T follicular helper cell (primary cell): ENCODE data around the gene GNG2.

ENCODE experiments used
- DNase-seq: peaks from one replicate; pipeline ENCODE4 v3.0.0-alpha.2; 2020; ENCODE audit warnings: low read depth
- total RNA-seq, 2 experiments: gene quantifications; one replicate each; lab custom pipeline; 2026; lab: John Stamatoyannopoulos, UW

The GNG2 gene
- 123 to 151 reads per million in 2 experiments for total RNA-seq

- DNase-seq: peak; percentile 75
Measured at GRCh38 chr14:51860164-51860824, at the start of gene GNG2. Gene GNG2, plus strand, starts transcription at chr14:51860612. Its CDS starts 90,067 bp downstream, at chr14:51950679.

- no peak for DNase-seq
Measured at GRCh38 chr14:51811706-51812105, 48.7 kb upstream of the GNG2 start.

- DNase-seq: no peak
Measured at GRCh38 chr14:51816031-51816430, 44.4 kb upstream of the GNG2 start.

- DNase-seq: no peak
Measured at GRCh38 chr14:51817326-51817725, 43.1 kb upstream of the GNG2 start.

- no peak for DNase-seq
Measured at GRCh38 chr14:51818748-51819380, 41.5 kb upstream of the GNG2 start.

GRCh38 chr14:51821822-51822221 is 38.6 kb upstream of the GNG2 start:
- DNase-seq: no peak

- DNase-seq: no peak
Measured at GRCh38 chr14:51822499-51822898, 37.9 kb upstream of the GNG2 start.

DNA sequence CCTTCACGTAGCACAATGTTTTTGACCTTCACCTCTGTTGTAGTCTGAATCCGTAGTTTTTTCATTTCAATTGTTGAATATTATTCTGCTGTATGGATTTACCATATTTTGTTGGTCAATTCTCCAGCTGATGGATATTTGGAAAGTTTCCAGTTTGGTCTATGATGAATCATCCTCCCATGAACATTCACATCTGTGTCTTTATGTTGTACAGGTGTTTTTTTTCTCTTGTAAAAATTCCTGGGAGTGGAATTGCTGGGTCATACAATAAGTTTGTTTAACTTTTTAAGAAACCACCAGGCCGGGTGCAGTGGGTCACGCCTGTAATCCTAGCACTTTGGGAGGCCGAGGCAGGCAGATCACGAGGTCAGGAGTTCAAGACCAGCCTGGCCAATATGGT is 36.7 kb upstream of the GNG2 start:
- DNase-seq: no peak

- DNase-seq: no peak
Measured at GRCh38 chr14:51824191-51824590, 36.2 kb upstream of the GNG2 start.

GRCh38 chr14:51825926-51826325 is 34.5 kb upstream of the GNG2 start:
- no peak for DNase-seq

- DNase-seq: peak; percentile 25
Measured at GRCh38 chr14:51828017-51828797, 32.2 kb upstream of the GNG2 start.

DNA sequence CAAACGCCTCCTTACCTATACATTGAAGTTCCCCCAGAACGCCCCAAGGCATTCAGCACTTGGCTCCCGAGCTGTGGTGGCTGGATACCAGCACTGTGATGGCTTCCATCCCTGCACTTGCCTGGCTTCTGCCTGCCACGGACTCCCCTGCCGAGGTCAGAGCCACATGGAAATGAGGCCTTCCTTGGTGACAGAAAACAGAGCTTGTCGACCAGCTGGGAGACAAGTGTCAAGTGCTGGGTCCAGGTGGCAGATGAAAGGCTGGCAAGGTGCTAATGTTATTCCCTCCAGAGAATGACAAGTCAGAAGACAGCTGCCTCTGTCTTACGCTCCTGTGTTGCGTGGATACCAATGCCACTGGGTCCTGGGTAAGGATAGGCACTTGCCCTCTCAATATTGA is 26.2 kb upstream of the GNG2 start:
- no peak for DNase-seq

DNA sequence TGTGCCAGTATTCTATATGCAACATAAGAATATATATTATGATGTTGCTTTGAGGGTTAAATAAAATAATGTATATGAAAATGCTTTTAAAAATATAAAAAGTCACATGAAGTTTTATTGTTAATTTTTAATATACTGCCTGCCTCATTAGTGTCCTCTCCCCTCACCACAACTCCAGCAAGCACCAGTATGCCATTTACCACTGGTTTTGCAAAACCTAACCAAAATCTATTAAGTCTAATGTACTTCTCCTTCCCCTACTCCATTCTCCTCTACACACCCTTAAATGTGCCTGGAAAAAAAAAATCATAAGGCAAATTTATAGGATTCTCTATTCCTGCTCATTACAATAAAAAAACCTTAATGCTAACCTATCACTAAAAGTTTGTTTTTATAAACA is 24.0 kb upstream of the GNG2 start:
- DNase-seq: no peak

DNA sequence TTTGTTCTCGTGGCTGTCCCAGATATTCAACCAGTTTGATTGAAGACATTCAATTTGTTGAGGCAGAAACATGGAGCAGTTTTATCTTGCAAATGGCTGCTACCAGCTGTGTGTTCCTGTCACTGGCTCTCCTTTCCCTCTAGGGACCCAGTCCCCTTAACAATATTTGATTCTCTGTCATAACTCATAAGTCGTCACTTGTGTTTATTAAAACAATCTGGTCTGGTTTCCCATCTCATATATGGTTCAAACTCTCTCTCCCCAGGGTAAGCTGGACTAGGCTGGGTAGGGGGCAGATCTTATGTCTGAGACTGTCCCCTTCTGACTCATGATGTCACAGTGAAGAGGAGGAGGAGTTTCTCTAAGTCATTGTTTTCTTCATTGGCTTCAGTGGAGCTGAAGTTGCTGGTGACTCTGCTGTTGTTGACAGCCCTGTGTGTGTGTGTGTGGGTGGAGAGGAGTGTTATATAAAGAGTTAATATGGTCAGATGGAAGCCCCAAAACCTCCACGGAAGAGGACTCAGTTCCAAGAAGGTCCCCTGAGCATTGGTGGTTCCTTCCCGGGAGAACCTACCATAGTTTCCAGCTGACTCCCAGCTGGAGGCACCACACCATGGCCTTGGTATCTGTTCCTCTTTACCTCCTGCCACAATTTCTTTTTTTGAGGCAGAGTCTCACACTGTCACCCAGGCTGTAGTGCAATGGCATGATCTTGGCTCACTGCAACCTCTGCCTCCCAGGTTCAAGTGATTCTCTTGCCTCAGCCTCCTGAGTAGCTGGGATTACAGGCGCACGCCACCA is 16.1 kb upstream of the GNG2 start:
- no peak for DNase-seq

GRCh38 chr14:51845811-51846210 is 14.6 kb upstream of the GNG2 start:
- no peak for DNase-seq

DNA sequence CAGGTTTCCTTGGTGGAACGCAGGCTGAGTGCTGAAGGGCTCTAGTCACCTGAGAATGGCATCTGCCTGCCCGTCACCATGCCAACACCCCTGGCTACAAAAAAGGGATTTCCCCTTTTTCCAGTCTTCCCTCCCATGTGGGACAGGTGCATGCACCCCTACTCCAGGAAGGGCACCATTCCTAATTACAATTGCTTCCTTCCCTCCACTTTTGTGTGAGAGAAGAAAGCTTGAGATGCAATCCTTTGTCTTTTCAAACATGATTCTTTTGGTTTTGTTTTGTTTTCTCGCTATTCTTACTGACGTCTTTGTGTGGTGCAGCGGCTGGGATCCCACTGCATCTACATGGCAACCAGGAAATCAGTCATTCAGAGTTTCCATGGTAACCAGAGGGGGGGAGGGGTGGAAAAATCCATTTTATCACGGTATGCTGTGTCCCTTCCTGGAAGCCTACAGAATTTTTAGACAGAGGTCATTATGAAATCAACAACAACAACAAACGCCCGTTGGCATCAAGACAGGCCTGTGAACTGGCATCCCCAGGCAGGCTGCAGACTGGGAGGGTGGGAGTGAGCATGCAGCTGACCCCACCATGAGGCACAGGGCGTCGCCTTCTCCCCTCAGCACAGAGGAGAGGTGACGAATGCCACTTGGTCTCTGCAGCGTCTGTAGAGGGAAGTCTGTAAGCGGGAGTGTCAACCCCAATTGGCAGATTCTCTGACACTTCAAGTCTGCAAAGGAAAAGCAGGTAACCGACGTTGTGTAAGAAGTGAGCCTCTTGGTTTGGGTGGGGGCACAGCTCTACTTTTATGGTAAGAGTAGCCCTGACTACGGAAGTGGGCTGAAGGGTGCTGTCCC is 13.6 kb upstream of the GNG2 start:
- peak; percentile 86 for DNase-seq

GRCh38 chr14:51847489-51847796 is 13.0 kb upstream of the GNG2 start:
- no peak for DNase-seq

DNA sequence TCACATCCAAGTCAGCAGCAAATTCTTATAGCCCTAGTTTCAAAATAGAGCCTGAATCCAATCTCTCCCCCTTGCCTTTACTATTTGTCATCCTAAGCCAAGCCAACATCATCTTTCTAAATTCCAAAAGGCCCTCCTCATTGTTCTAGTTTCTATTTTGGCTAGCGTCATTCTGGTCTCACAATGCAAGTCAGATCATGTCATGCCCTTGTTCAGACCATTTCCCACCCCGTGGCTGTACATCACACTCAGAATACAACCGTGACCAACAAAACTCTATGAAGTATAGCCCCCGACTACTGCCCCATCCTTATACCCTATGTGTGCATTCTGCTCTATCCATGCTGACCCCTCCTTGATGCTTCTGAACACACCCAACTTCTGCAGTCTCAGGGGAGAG is 12.3 kb upstream of the GNG2 start:
- DNase-seq: no peak

DNA sequence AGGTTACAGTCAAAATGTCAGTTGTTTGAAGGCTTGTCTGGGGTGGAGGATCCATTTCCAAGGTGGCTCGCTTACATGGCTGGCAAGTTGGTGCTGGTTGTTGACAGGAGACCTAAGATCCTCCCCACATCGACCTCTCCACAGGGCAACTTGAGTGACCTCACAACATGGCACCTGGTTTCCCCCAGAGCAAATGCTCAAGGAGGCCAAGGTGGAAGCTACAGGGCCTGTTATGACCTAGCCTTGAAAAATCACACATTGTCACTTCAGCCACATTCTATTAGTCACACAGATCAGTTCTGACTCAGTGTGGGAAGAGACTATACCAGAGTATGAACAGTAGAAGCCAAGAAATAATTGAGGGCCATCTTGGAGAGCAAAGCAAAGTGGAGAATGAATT is 11.3 kb upstream of the GNG2 start:
- no peak for DNase-seq

GRCh38 chr14:51850651-51851050 is 9.8 kb upstream of the GNG2 start:
- DNase-seq: no peak

GRCh38 chr14:51852541-51852940 is 7.9 kb upstream of the GNG2 start:
- no peak for DNase-seq
